Endothelial cell of umbilical vein (primary cell): ENCODE data around the gene EEF2K. TPM values are rescaled to one million over a fixed set of nuclear protein-coding genes. Genes with fewer than 3 reads are reported as not detected.
"Not testable (repeated sequence)": the region's sequence is repeated elsewhere in the genome, so short reads cannot be mapped to it uniquely, and the experiment has no call there.

ENCODE experiments used
- BruUV-seq: library from RNA; stranded (reverse); fragments of 400-500 nt; replicated peaks from 2 replicates; lab custom pipeline; 2021; lab: Mats Ljungman, UMichigan
- CTCF ChIA-PET: fragments of 300-600, 350-600 bp; sonication (Branson Sonifier 250); formaldehyde crosslinking; loops from one replicate; lab custom pipeline; 2021; ENCODE audit warnings: antibody characterized with exemption, inconsistent platforms; lab: Charles Lee
- POLR2A ChIA-PET: fragments of 300-600, 350-600 bp; sonication (Branson Sonifier 250); formaldehyde crosslinking; loops from one replicate; lab custom pipeline; 2021; ENCODE audit warnings: antibody characterized with exemption, inconsistent platforms; lab: Charles Lee
- DNase-seq: peaks from one replicate; pipeline ENCODE4 v3.0.0-alpha.2; 2011; ENCODE audit warnings: low read depth, low spot score
- FAIRE-seq: peaks from 2 replicates; lab custom pipeline; 2011; peaks lifted over from hg19 to GRCh38; lab: Jason Lieb, UNC
- H2AFZ ChIP-seq: 2 replicates; pipeline ENCODE4 v1.6.0; 2012; ENCODE audit warnings: low read depth, low read length, control low read depth, inconsistent platforms
- H3K27ac ChIP-seq: 2 replicates; pipeline ENCODE4 v1.5.1; 2011; ENCODE audit warnings: low read depth, mild to moderate bottlenecking, control low read depth, low read length, moderate library complexity; ENCODE audit not compliant: insufficient read depth
- H3K27me3 ChIP-seq, 2 experiments: 2 replicates each; pipeline versions ENCODE4 v1.6.0 to v1.6.1; 2011; ENCODE audit warnings: low read length in 2 of 2, mixed read lengths in 1 of 2; ENCODE audit not compliant: control insufficient read depth in 2 of 2, insufficient read depth in 2 of 2
- H3K36me3 ChIP-seq, 2 experiments: 2 replicates in 1 of 2; 3 replicates in 1 of 2; pipeline ENCODE4 v1.5.1; 2011; ENCODE audit warnings: low read length in 2 of 2, mild to moderate bottlenecking in 1 of 2, moderate library complexity in 1 of 2; ENCODE audit not compliant: control insufficient read depth in 2 of 2, insufficient read depth in 2 of 2; ENCODE audit errors: extremely low read depth in 1 of 2
- H3K4me1 ChIP-seq: 3 replicates; pipeline ENCODE4 v1.5.1; 2011; ENCODE audit warnings: mild to moderate bottlenecking, low read length; ENCODE audit not compliant: control insufficient read depth, insufficient read depth; ENCODE audit errors: extremely low read depth
- H3K4me2 ChIP-seq: 2 replicates; pipeline ENCODE4 v1.6.1; 2011; ENCODE audit warnings: low read length, control low read depth, mixed read lengths; ENCODE audit not compliant: insufficient read depth
- H3K4me3 ChIP-seq, 3 experiments: fragments of 200-600 bp in 1 of 3; sonication (generic), shearing (Covaris generic) in 1 of 3; replicated peaks in 1 of 3; 2 replicates each; pipeline ENCODE4 v1.5.1; 2011 to 2016; ENCODE audit warnings: control low read depth in 3 of 3, low read length in 3 of 3, mild to moderate bottlenecking in 2 of 3, inconsistent platforms in 1 of 3, low read depth in 1 of 3, moderate library complexity in 1 of 3; ENCODE audit not compliant: insufficient read depth in 1 of 3
- H3K79me2 ChIP-seq: 2 replicates; pipeline ENCODE4 v1.6.0; 2012; ENCODE audit warnings: low read length, inconsistent platforms; ENCODE audit not compliant: control insufficient read depth, insufficient read depth
- H3K9ac ChIP-seq: replicated peaks from 2 replicates; pipeline ENCODE3; 2011; ENCODE audit warnings: low read length, control low read depth; ENCODE audit not compliant: insufficient read depth; ENCODE audit errors: extremely low read depth
- H3K9me1 ChIP-seq: replicated peaks from 3 replicates; pipeline ENCODE4 v1.6.0; 2011; ENCODE audit warnings: mild to moderate bottlenecking, low read length; ENCODE audit not compliant: control insufficient read depth, insufficient read depth; ENCODE audit errors: extremely low read depth
- H3K9me3 ChIP-seq: replicated peaks from 2 replicates; pipeline ENCODE4 v1.5.1; 2012; ENCODE audit warnings: low read length, inconsistent platforms; ENCODE audit not compliant: control insufficient read depth, insufficient read depth
- H4K20me1 ChIP-seq: replicated peaks from 2 replicates; pipeline ENCODE3; 2011; ENCODE audit warnings: mild to moderate bottlenecking, low read length; ENCODE audit not compliant: control insufficient read depth, insufficient read depth; ENCODE audit errors: extremely low read depth
- CTCF ChIP-seq, 2 donors: IDR thresholded peaks; 1 replicate in 1 of 2; 2 replicates in 1 of 2; pipeline ENCODE4 v1.5.1; 2011; ENCODE audit warnings: low read length in 2 of 2, mild to moderate bottlenecking in 2 of 2, moderate library complexity in 2 of 2, control low read depth in 1 of 2, inconsistent platforms in 1 of 2, low read depth in 1 of 2; ENCODE audit not compliant: insufficient read depth in 1 of 2; ENCODE audit errors: extremely low read depth in 1 of 2
- EZH2 ChIP-seq: IDR thresholded peaks from 2 replicates; pipeline ENCODE4 v1.6.1; 2012; ENCODE audit warnings: borderline replicate concordance, low read depth, mild to moderate bottlenecking, moderate library complexity, low read length, inconsistent platforms; ENCODE audit not compliant: severe bottlenecking
- FOS ChIP-seq: IDR thresholded peaks from 2 replicates; pipeline ENCODE4 v1.6.1; 2011; ENCODE audit warnings: mild to moderate bottlenecking, low read length, moderate library complexity, borderline replicate concordance; ENCODE audit not compliant: insufficient read depth
- GATA2 ChIP-seq: IDR thresholded peaks from 2 replicates; pipeline ENCODE4 v1.7.0; 2011; ENCODE audit warnings: low read depth, mild to moderate bottlenecking, moderate library complexity, mixed read lengths, low read length; ENCODE audit not compliant: insufficient read length, insufficient read depth
- MYC ChIP-seq: IDR thresholded peaks from one replicate; pipeline ENCODE4 v1.6.1; 2011; ENCODE audit warnings: mild to moderate bottlenecking, low read depth, low read length
- POLR2A ChIP-seq: IDR thresholded peaks from 2 replicates; pipeline ENCODE4 v1.6.1; 2012; ENCODE audit warnings: low read depth, mild to moderate bottlenecking, control low read depth, low read length
- POLR2AphosphoS5 ChIP-seq: IDR thresholded peaks from 2 replicates; pipeline ENCODE4 v1.6.1; 2012; ENCODE audit warnings: low read depth, mild to moderate bottlenecking, control low read depth, low read length, moderate library complexity; ENCODE audit not compliant: insufficient read depth
- dilution Hi-C: fragments of 300-500 bp; cut with MboI; formaldehyde crosslinking; loops from one replicate; pipeline ENCODE4 v1.15.0; 2019; ENCODE audit warnings: low sequenced_read_pairs; ENCODE audit not compliant: extremely low pct_ligation_motif_present
- intact Hi-C: fragments of 100-400 bp; cut with micrococcal nuclease; formaldehyde crosslinking; loops from one replicate; pipeline ENCODE4 v1.10.0; 2022
- polyA plus RNA-seq, 4 experiments: library from polyadenylated mRNA; depleted of rRNA in 3 of 4; stranded (reverse) in 3 of 4; unstranded in 1 of 4; fragments of >200 nt; gene quantifications; 2 replicates each; pipeline versions ENCODE4 v1.2.1 to v1.2.3, GENCODE V29; 2011 to 2012; ENCODE audit warnings: missing spikeins in 1 of 4
- total RNA-seq: library from RNA; stranded (reverse); gene quantifications from 2 replicates; pipeline ENCODE4 v1.2.3, GENCODE V29; 2021
- TF ChIP-seq, protein P1 (sequence below): IDR thresholded peaks from 2 replicates; pipeline ENCODE4 v1.6.1; 2011; ENCODE audit not compliant: insufficient read depth, insufficient read length

Gene EEF2K
- total and polyA plus RNA-seq, 2 donors (not counting 3 experiments of a cell fraction or from before 2014, with no cell fraction given): 16.0 to 48.6 TPM

DNA sequence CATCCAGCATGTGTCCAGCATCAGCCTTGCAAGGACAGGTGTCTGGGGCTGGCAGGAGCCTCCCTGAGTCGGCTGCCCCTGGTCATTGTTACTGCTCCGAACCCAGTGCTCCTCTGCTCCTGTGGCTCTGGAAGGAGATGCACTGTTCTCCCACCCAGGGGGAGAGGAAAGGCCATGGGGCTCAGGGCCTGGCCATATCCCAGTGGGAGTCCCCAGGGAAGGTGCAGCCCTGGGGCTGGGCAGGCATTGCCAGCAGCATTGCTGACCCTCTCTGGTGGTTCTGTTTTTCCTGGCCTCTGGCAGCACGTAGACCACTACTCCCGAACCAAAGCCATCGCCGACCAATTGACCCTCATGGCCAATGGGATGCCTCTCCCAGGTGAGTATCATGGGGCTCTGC lies 34.1 kb upstream of the EEF2K start:
- Histone ChIP-seq H3K4me1 (no peaks in the 10 kb centered on the region), H3K9me1 (no peaks in the 10 kb centered on the region), H4K20me1 (no peaks in the 10 kb centered on the region), H3K36me3 (no peaks in the 10 kb centered on the region), H3K27me3 (no peaks in the 10 kb centered on the region), H3K9me3 (no peaks in the 10 kb centered on the region), H3K27ac (no peak overlapping the region), H3K9ac (no peak overlapping the region), H3K79me2 (no peaks in the 10 kb centered on the region), H2AFZ (no peak overlapping the region), H3K4me3 (no peak overlapping the region), H3K4me2 (no peak overlapping the region)
- TF ChIP-seq FOS (no peak), GATA2 (no peak), CTCF (IDR thresholded peaks at IDR 0.05; ENCODE audit: extremely low read depth in 1 of 2, insufficient read depth in 1 of 2, low read depth in 1 of 2, low read length in 2 of 2) (no peak), EZH2 (no peak), POLR2AphosphoS5 (no peak), MYC (no peak), POLR2A (no peak)
- TF ChIP-seq, protein P1, sequence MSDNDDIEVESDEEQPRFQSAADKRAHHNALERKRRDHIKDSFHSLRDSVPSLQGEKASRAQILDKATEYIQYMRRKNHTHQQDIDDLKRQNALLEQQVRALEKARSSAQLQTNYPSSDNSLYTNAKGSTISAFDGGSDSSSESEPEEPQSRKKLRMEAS: no peak
- POLR2A ChIA-PET: no interaction called here
- FAIRE-seq (no peak), DNase-seq (no peak)
- BruUV-seq: no TSS peak
- intact Hi-C loops (loop anchor here (5.0 kb wide), 1 partner anchor 50 kb away; no protein-coding TSS in a partner anchor), dilution Hi-C loops (no loop called here)
- CTCF ChIA-PET: no interaction called here

DNA sequence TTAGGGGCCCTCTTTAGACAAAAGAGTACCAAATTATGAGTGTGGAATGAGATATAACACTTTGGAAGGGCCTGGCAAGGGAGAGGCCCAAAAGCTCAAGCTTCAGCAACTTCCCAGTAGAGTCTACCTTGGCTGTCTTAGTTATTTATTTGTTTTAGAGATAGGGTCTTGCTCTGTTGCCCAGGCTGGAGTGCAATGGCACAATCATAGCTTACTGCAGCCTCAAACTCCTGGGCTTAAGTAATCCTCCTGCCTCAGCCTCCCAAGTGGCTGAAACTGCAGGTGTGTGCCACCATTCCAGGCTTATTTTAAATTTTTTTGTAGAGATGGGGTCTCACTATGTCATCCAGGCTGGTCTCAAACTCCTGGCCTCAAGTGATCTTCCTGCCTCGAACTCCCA lies 33.4 kb upstream of the EEF2K start:
- H3K27me3 ChIP-seq, H3K9ac ChIP-seq, DNase-seq, H3K27ac ChIP-seq, H3K36me3 ChIP-seq, FAIRE-seq, H3K9me1 ChIP-seq, H3K79me2 ChIP-seq, H3K4me3 ChIP-seq, dilution Hi-C loops, H3K9me3 ChIP-seq, POLR2A ChIA-PET, BruUV-seq, H2AFZ ChIP-seq, H3K4me2 ChIP-seq, H3K4me1 ChIP-seq, H4K20me1 ChIP-seq: not testable (repeated sequence)
- intact Hi-C loops: loop anchor here (5.0 kb wide), 1 partner anchor 50 kb away; no protein-coding TSS in a partner anchor
- CTCF ChIA-PET: interaction anchor here (1.3 kb wide), 1 partner anchor 13 kb away, joined by 3 read pairs; no protein-coding TSS in a partner anchor
